ENCODE data around the gene PTCH1. TPM values are rescaled to one million over a fixed set of nuclear protein-coding genes. Genes with fewer than 3 reads are reported as not detected.

Gene PTCH1
- total and polyA plus RNA-seq, 11 donors, result 2.2 to 15.2 (median 5.4) TPM

DNA sequence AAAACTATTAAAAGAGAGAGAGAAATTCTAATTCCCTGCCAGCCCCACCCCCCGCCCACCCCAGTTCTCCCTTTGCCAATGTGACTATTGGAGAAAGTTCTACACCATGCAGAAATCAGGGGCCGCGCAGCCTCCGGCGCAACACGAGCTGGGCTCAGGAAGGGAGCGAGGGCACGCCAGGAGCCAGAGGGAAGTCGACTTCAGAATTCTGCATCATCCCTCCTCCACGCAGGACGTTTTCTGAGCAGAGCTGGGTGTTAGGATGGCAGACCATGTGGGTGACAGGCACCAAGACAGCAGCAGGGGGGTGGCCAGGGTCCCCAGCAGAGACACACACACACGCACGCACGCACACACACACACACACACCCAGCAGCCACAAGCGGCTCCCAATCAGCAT, 72.6 kb downstream of the PTCH1 start:
- intact Hi-C loops (cut with DNase I), result no loop called here
- Histone ChIP-seq H3K9me3 (no peaks in the 10 kb centered on the region), H3K36me3 (peaks cover 0 to 52% (median 27%) of the 10 kb centered on the region in 9 donors)

DNA sequence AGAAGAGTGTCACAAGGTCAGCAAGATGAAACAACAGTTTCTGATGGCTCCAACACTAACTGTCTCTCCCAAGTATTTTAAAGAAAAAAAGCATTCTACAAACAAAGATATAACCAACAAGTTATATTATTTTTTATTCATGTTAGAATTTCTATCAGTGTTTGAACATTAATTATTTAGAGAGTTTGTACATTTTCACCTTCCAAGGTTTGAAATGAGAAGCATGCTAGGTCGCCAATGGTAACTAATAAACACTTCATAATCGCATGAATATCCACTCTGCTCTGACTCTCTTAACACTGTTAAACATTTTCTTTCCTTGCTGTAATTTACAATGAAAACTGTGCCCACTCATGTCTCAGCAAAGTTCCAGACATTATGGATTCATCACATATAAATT, 73.5 kb downstream of the PTCH1 start:
- ATAC-seq (no peak), DNase-seq (no peak)
- TF ChIP-seq, protein P1, sequence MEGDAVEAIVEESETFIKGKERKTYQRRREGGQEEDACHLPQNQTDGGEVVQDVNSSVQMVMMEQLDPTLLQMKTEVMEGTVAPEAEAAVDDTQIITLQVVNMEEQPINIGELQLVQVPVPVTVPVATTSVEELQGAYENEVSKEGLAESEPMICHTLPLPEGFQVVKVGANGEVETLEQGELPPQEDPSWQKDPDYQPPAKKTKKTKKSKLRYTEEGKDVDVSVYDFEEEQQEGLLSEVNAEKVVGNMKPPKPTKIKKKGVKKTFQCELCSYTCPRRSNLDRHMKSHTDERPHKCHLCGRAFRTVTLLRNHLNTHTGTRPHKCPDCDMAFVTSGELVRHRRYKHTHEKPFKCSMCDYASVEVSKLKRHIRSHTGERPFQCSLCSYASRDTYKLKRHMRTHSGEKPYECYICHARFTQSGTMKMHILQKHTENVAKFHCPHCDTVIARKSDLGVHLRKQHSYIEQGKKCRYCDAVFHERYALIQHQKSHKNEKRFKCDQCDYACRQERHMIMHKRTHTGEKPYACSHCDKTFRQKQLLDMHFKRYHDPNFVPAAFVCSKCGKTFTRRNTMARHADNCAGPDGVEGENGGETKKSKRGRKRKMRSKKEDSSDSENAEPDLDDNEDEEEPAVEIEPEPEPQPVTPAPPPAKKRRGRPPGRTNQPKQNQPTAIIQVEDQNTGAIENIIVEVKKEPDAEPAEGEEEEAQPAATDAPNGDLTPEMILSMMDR (IDR thresholded peaks at IDR 0.05), result no peak
- no peak for TF ChIP-seq POLR2A (IDR thresholded peaks at IDR 0.05)
- no peak overlapping the region for H3K4me3 ChIP-seq
- H3K4me1 ChIP-seq, result peaks cover 0 to 9% (median 0%) of the 10 kb centered on the region in 12 donors
- no peaks in the 10 kb centered on the region for H3K9me3 ChIP-seq
- no peaks in the 10 kb centered on the region for H3K27me3 ChIP-seq
- intact Hi-C loops (cut with DNase I), result no loop called here
- no peak overlapping the region for H3K27ac ChIP-seq
- H3K36me3 ChIP-seq, result peaks cover 0 to 44% (median 22%) of the 10 kb centered on the region in 9 donors
- WGBS, 4 donors, result 78 to 83% (median 79%) methylated on average over 2 of the region's 2 CpGs

More for the DNA sequence above, 72.6 kb downstream of the PTCH1 start:
- WGBS, 4 donors, result 85 to 95% (median 93%) methylated on average over 12 to 15 of the region's 15 CpGs
- H3K27ac ChIP-seq, result no peak overlapping the region
- H3K27me3 ChIP-seq, result no peaks in the 10 kb centered on the region
- H3K4me3 ChIP-seq, result no peak overlapping the region
- DNase-seq, result no peak
- peaks cover 0 to 12% (median 0%) of the 10 kb centered on the region in 12 donors for H3K4me1 ChIP-seq
- no peak for ATAC-seq
- no peak for TF ChIP-seq POLR2A (IDR thresholded peaks at IDR 0.05)
- TF ChIP-seq, protein P1 (IDR thresholded peaks at IDR 0.05), result no peak

DNA sequence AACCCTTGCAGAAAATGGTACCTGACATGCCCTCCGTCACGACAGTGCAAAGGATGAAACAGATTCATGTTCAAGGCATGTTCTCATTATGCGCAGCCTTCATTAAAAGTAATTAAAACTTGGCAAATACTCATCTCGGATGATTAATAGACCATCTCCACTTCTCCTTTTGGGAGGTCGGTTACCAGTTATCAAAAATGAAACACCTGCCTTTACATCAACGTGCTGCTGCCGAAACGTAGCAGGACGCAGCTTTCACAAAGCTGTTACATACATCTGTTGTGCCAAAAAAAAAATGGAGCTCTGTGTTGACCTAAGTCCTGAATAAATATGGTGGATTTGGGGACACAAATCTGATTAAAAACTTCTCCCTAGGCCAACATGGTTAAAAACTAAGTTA, 75.7 kb downstream of the PTCH1 start:
- DNase-seq, result no peak
- intact Hi-C loops (cut with DNase I), result no loop called here
- H3K4me1 ChIP-seq, result no peaks in the 10 kb centered on the region
- no peaks in the 10 kb centered on the region for H3K9me3 ChIP-seq
- 89 to 95% (median 92%) methylated on average over 9 of the region's 9 CpGs for WGBS, 4 donors
- H3K27me3 ChIP-seq, result no peaks in the 10 kb centered on the region
- H3K4me3 ChIP-seq, result no peak overlapping the region
- no peak for ATAC-seq
- H3K27ac ChIP-seq, result no peak overlapping the region
- TF ChIP-seq POLR2A (IDR thresholded peaks at IDR 0.05), result no peak
- TF ChIP-seq, protein P1 (IDR thresholded peaks at IDR 0.05), result no peak
- H3K36me3 ChIP-seq, result peaks cover 0 to 23% (median 5%) of the 10 kb centered on the region in 9 donors

DNA sequence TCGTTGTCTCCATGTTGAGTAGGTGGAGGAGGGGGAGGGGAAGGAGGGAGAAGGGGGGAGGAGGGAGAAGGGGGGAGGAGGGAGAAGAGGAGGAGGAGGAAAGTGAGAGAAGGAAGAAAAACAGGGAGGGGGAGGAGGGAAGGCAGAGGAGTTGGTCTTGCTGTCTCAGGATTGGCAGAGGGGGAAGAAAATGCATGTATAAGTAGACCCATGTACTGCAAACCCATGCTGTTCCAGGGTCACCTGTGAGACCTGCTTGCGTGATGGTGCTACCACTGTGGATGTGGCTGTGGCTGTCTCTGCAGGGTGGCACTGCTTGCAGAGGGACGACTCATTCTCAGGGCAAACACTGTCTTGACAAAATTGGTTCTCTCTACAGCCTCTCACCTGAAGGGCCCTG, 76.3 kb downstream of the PTCH1 start:
- Histone ChIP-seq H3K36me3 (peaks cover 0 to 17% (median 2%) of the 10 kb centered on the region in 9 donors), H3K27ac (no peak overlapping the region), H3K4me1 (no peaks in the 10 kb centered on the region), H3K4me3 (no peak overlapping the region), H3K9me3 (no peaks in the 10 kb centered on the region), H3K27me3 (no peaks in the 10 kb centered on the region)
- no peak for TF ChIP-seq POLR2A (IDR thresholded peaks at IDR 0.05)
- TF ChIP-seq, protein P1 (IDR thresholded peaks at IDR 0.05), result no peak
- WGBS, 4 donors, result 81 to 91% (median 86%) methylated on average over 3 of the region's 3 CpGs
- DNase-seq (no peak), ATAC-seq (no peak)
- intact Hi-C loops (cut with DNase I), result no loop called here
